ENCODE results near the gene ABL2.

- TF ChIP-seq, protein P1, sequence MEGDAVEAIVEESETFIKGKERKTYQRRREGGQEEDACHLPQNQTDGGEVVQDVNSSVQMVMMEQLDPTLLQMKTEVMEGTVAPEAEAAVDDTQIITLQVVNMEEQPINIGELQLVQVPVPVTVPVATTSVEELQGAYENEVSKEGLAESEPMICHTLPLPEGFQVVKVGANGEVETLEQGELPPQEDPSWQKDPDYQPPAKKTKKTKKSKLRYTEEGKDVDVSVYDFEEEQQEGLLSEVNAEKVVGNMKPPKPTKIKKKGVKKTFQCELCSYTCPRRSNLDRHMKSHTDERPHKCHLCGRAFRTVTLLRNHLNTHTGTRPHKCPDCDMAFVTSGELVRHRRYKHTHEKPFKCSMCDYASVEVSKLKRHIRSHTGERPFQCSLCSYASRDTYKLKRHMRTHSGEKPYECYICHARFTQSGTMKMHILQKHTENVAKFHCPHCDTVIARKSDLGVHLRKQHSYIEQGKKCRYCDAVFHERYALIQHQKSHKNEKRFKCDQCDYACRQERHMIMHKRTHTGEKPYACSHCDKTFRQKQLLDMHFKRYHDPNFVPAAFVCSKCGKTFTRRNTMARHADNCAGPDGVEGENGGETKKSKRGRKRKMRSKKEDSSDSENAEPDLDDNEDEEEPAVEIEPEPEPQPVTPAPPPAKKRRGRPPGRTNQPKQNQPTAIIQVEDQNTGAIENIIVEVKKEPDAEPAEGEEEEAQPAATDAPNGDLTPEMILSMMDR (IDR thresholded peaks at IDR 0.05; ENCODE audit: low read depth, low read length), result no peak
- no peak for TF ChIP-seq POLR2A (IDR thresholded peaks at IDR 0.05; ENCODE audit: extremely low read depth, insufficient read length)
These were observed 120.8 kb downstream of the ABL2 start for GRCh38 chr1:179108644-179109043.
